ENCODE measurements around the gene SERPINA7. TPM values are rescaled to one million over a fixed set of nuclear protein-coding genes. Genes with fewer than 3 reads are reported as not detected.
"Not testable (repeated sequence)": the region's sequence is repeated elsewhere in the genome, so short reads cannot be mapped to it uniquely, and the experiment has no call there.

The SERPINA7 gene
- total RNA-seq, 2 experiments from 2014 or later: not detected

DNA sequence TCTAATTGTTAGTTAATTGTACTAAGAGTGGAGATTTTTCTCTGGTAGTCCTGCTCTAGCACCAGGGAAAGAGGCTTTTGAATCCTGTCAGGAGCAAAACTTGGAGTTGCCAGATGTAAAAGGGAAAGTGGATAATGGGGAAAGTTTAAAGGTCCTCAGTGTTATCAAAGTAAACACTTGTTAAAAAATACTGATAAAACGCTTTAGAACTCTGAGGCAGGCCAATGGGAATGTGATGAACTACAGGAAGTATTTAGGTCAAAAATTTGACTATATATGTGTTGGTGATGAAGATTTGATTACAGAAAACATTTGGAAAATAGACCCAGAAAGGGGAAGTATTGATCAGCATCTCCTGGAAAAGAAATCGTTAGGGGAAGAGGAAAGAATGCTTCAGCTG lies 32.8 kb downstream of the SERPINA7 start:
- POLR2A ChIA-PET: interaction anchor here (0.6 kb wide), 1 partner anchor 340 kb away, joined by 3 read pairs; no protein-coding TSS in a partner anchor
- H3K27me3 Mint-ChIP-seq: no peaks in the 10 kb centered on the region
- no peak for ATAC-seq (ENCODE audit: low read depth)
- no peaks in the 10 kb centered on the region for H3K36me3 Mint-ChIP-seq
- no peaks in the 10 kb centered on the region for H3K9me3 Mint-ChIP-seq
- no peak overlapping the region for H3K4me3 Mint-ChIP-seq
- DNase-seq: no peak
- H3K4me1 Mint-ChIP-seq: no peaks in the 10 kb centered on the region
- no peak overlapping the region for H3K27ac Mint-ChIP-seq

- H3K27me3 Mint-ChIP-seq; H3K4me1 Mint-ChIP-seq; H3K36me3 Mint-ChIP-seq; ATAC-seq (ENCODE audit: low read depth); POLR2A ChIA-PET; H3K9me3 Mint-ChIP-seq; H3K4me3 Mint-ChIP-seq; H3K27ac Mint-ChIP-seq; DNase-seq: not testable (repeated sequence)
These were observed 37.9 kb downstream of the SERPINA7 start for GRCh38 chrX:106000609-106001008.

DNA sequence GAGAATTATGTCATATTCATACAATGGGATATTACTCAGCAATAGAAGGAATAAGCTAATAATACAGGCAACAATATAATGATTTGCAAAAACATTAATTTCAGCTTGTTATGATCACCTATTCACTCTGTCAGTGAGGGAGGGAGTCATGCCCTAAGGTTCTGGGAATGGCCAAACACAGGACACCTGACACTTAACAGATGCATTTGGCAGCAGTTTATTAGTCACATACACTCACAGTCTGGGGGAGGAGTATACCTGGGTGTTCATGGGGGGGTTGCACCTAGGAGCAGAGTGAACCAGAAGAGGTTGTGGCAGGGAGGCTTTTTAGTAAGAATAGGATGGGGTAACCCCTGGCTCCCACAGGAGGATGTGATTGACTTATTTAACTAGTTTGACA lies 38.3 kb downstream of the SERPINA7 start:
- Mint-ChIP-seq H3K4me1 (no peaks in the 10 kb centered on the region), H3K27me3 (no peaks in the 10 kb centered on the region), H3K4me3 (no peak overlapping the region), H3K9me3 (no peaks in the 10 kb centered on the region), H3K36me3 (no peaks in the 10 kb centered on the region), H3K27ac (no peak overlapping the region)
- ATAC-seq (ENCODE audit: low read depth) (no peak), DNase-seq (no peak)
- POLR2A ChIA-PET: no interaction called here

- POLR2A ChIA-PET: no interaction called here
These were observed 39.2 kb downstream of the SERPINA7 start for GRCh38 chrX:105999294-105999693.

GRCh38 chrX:105988487-105988886 lies 50.0 kb downstream of the SERPINA7 start:
- not testable (repeated sequence) for H3K9me3 Mint-ChIP-seq

More at GRCh38 chrX:105999294-105999693, 39.2 kb downstream of the SERPINA7 start:
- H3K9me3 Mint-ChIP-seq: no peaks in the 10 kb centered on the region
- no peak overlapping the region for H3K27ac Mint-ChIP-seq
- no peaks in the 10 kb centered on the region for H3K4me1 Mint-ChIP-seq
- no peaks in the 10 kb centered on the region for H3K27me3 Mint-ChIP-seq
- no peak for ATAC-seq (ENCODE audit: low read depth)
- no peak overlapping the region for H3K4me3 Mint-ChIP-seq
- DNase-seq: no peak
- no peaks in the 10 kb centered on the region for H3K36me3 Mint-ChIP-seq

More at GRCh38 chrX:105988487-105988886, 50.0 kb downstream of the SERPINA7 start:
- H3K4me1 Mint-ChIP-seq; POLR2A ChIA-PET; H3K27me3 Mint-ChIP-seq; H3K36me3 Mint-ChIP-seq; H3K27ac Mint-ChIP-seq; ATAC-seq (ENCODE audit: low read depth); DNase-seq; H3K4me3 Mint-ChIP-seq: not testable (repeated sequence)

Other genes starting within 250 kb of the SERPINA7 start
- not detected for gene NRK, start 216.2 kb downstream of the SERPINA7 start, total RNA-seq
- gene PWWP3B, start 129.6 kb upstream of the SERPINA7 start, total RNA-seq: not detected